Measurements from ENCODE around the gene TRERF1.

TRERF1 gene

GRCh38 chr6:42441697-42442081 is 10.0 kb downstream of the TRERF1 start:
- Histone ChIP-seq H3K9me2 (replicated peaks; ENCODE audit: insufficient read depth, low read length) (no peaks in the 10 kb centered on the region), H3K27ac (ENCODE audit: low read depth, low read length) (no peak overlapping the region), H2AFZ (ENCODE audit: low read depth, low read length, severe bottlenecking) (no peak overlapping the region), H4K20me1 (ENCODE audit: low read depth, low read length) (0 out of 2 replicates have a peak, but pooled peaks cover 13% of the 10 kb centered on the region), H3K4me2 (ENCODE audit: low read depth, low read length, poor library complexity, severe bottlenecking) (no peak overlapping the region), H3K9me3 (ENCODE audit: insufficient read depth, low read length) (no peaks in the 10 kb centered on the region), H3K9ac (ENCODE audit: low read length) (no peak overlapping the region), H3F3A (ENCODE audit: insufficient read depth) (no peaks in the 10 kb centered on the region), H3K36me3 (ENCODE audit: low read length) (no peaks in the 10 kb centered on the region), H3K27me3 (ENCODE audit: low read length) (no peaks in the 10 kb centered on the region), H3K4me3 (ENCODE audit: insufficient read depth, low read length, poor library complexity, severe bottlenecking) (no peak overlapping the region), H3K79me2 (ENCODE audit: insufficient read depth, low read length) (no peaks in the 10 kb centered on the region)
- no peak for TF ChIP-seq EZH2phosphoT487 (conservative IDR thresholded peaks at IDR 0.05; ENCODE audit: low read length)
- no peak for TF ChIP-seq CTCF (IDR thresholded peaks at IDR 0.05; ENCODE audit: insufficient read depth, low read length, poor library complexity, severe bottlenecking)

GRCh38 chr6:42440778-42441696 is 10.7 kb downstream of the TRERF1 start:
- no peak for TF ChIP-seq EZH2phosphoT487 (conservative IDR thresholded peaks at IDR 0.05; ENCODE audit: low read length)
- TF ChIP-seq CTCF (IDR thresholded peaks at IDR 0.05; ENCODE audit: insufficient read depth, low read length, poor library complexity, severe bottlenecking): no peak
- H3F3A ChIP-seq (ENCODE audit: insufficient read depth): no peaks in the 10 kb centered on the region
- no peaks in the 10 kb centered on the region for H3K9me2 ChIP-seq (replicated peaks; ENCODE audit: insufficient read depth, low read length)
- H3K27ac ChIP-seq (ENCODE audit: low read depth, low read length): no peak overlapping the region
- no peaks in the 10 kb centered on the region for H3K79me2 ChIP-seq (ENCODE audit: insufficient read depth, low read length)
- no peaks in the 10 kb centered on the region for H3K27me3 ChIP-seq (ENCODE audit: low read length)
- H3K36me3 ChIP-seq (ENCODE audit: low read length): no peaks in the 10 kb centered on the region
- no peak overlapping the region for H3K9ac ChIP-seq (ENCODE audit: low read length)
- no peaks in the 10 kb centered on the region for H3K9me3 ChIP-seq (ENCODE audit: insufficient read depth, low read length)
- H2AFZ ChIP-seq (ENCODE audit: low read depth, low read length, severe bottlenecking): no peak overlapping the region
- no peak overlapping the region for H3K4me3 ChIP-seq (ENCODE audit: insufficient read depth, low read length, poor library complexity, severe bottlenecking)
- no peak overlapping the region for H3K4me2 ChIP-seq (ENCODE audit: low read depth, low read length, poor library complexity, severe bottlenecking)
- 0 out of 2 replicates have a peak, but pooled peaks cover 13% of the 10 kb centered on the region for H4K20me1 ChIP-seq (ENCODE audit: low read depth, low read length)

GRCh38 chr6:42440027-42440426 is 11.7 kb downstream of the TRERF1 start:
- no peaks in the 10 kb centered on the region for H3K79me2 ChIP-seq (ENCODE audit: insufficient read depth, low read length)
- no peak overlapping the region for H3K9ac ChIP-seq (ENCODE audit: low read length)
- H3K27ac ChIP-seq (ENCODE audit: low read depth, low read length): no peak overlapping the region
- no peak overlapping the region for H3K4me3 ChIP-seq (ENCODE audit: insufficient read depth, low read length, poor library complexity, severe bottlenecking)
- no peak for TF ChIP-seq EZH2phosphoT487 (conservative IDR thresholded peaks at IDR 0.05; ENCODE audit: low read length)
- TF ChIP-seq CTCF (IDR thresholded peaks at IDR 0.05; ENCODE audit: insufficient read depth, low read length, poor library complexity, severe bottlenecking): no peak
- no peak overlapping the region for H2AFZ ChIP-seq (ENCODE audit: low read depth, low read length, severe bottlenecking)
- no peaks in the 10 kb centered on the region for H3K9me2 ChIP-seq (replicated peaks; ENCODE audit: insufficient read depth, low read length)
- no peaks in the 10 kb centered on the region for H3K36me3 ChIP-seq (ENCODE audit: low read length)
- H3K9me3 ChIP-seq (ENCODE audit: insufficient read depth, low read length): no peaks in the 10 kb centered on the region
- 0 out of 2 replicates have a peak, but pooled peaks cover 13% of the 10 kb centered on the region for H4K20me1 ChIP-seq (ENCODE audit: low read depth, low read length)
- no peaks in the 10 kb centered on the region for H3F3A ChIP-seq (ENCODE audit: insufficient read depth)
- H3K4me2 ChIP-seq (ENCODE audit: low read depth, low read length, poor library complexity, severe bottlenecking): no peak overlapping the region
- no peaks in the 10 kb centered on the region for H3K27me3 ChIP-seq (ENCODE audit: low read length)
